BE2C (cell line): ENCODE measurements around the gene LIPN.

ENCODE experiments used
- DNase-seq: peaks from one replicate; pipeline ENCODE4 v3.0.0-alpha.2; 2020
- H3K27me3 ChIP-seq: fragments of 250-450 bp; sonication (Bioruptor Pico); 2 replicates; pipeline ENCODE4 v1.5.1; 2020; ENCODE audit warnings: mild to moderate bottlenecking
- H3K36me3 ChIP-seq: fragments of 250-450 bp; sonication (Bioruptor Pico); 2 replicates; pipeline ENCODE4 v1.5.1; 2020; ENCODE audit warnings: mild to moderate bottlenecking
- H3K4me1 ChIP-seq: fragments of 250-450 bp; sonication (Bioruptor Pico); 2 replicates; pipeline ENCODE4 v1.5.1; 2020
- H3K4me3 ChIP-seq: 2 replicates; pipeline ENCODE4 v1.5.1; 2011; ENCODE audit warnings: low read depth, low read length
- H3K9me3 ChIP-seq: fragments of 250-450 bp; sonication (Bioruptor Pico); 2 replicates; pipeline ENCODE4 v1.5.1; 2020
- CTCF ChIP-seq: IDR thresholded peaks from 2 replicates; pipeline ENCODE4 v1.5.1; 2012; ENCODE audit warnings: mild to moderate bottlenecking, low read depth, low read length

The LIPN gene

GRCh38 chr10:88764110-88764509, 4.3 kb downstream of the LIPN start:
- no peak for DNase-seq

GRCh38 chr10:88765816-88766215, 6.0 kb downstream of the LIPN start:
- no peak for DNase-seq
- Histone ChIP-seq H3K9me3 (no peaks in the 10 kb centered on the region), H3K4me1 (no peaks in the 10 kb centered on the region), H3K36me3 (no peaks in the 10 kb centered on the region), H3K27me3 (no peaks in the 10 kb centered on the region), H3K4me3 (no peak overlapping the region)
- TF ChIP-seq CTCF = no peak

More at GRCh38 chr10:88764110-88764509, 4.3 kb downstream of the LIPN start:
- Histone ChIP-seq H3K27me3 (no peaks in the 10 kb centered on the region), H3K4me3 (no peak overlapping the region), H3K9me3 (no peaks in the 10 kb centered on the region), H3K4me1 (no peaks in the 10 kb centered on the region), H3K36me3 (no peaks in the 10 kb centered on the region)
- no peak for TF ChIP-seq CTCF

GRCh38 chr10:88769384-88769783, 9.6 kb downstream of the LIPN start:
- TF ChIP-seq CTCF = no peak
- H3K27me3 ChIP-seq = no peaks in the 10 kb centered on the region
- H3K4me3 ChIP-seq = no peak overlapping the region
- H3K4me1 ChIP-seq = no peaks in the 10 kb centered on the region
- no peaks in the 10 kb centered on the region for H3K36me3 ChIP-seq
- no peak for DNase-seq
- no peaks in the 10 kb centered on the region for H3K9me3 ChIP-seq

- DNase-seq = no peak
- Histone ChIP-seq H3K4me1 (no peaks in the 10 kb centered on the region), H3K4me3 (no peak overlapping the region), H3K9me3 (no peaks in the 10 kb centered on the region), H3K27me3 (no peaks in the 10 kb centered on the region), H3K36me3 (no peaks in the 10 kb centered on the region)
- no peak for TF ChIP-seq CTCF
Measured at GRCh38 chr10:88781206-88781605, 21.4 kb downstream of the LIPN start.

- Histone ChIP-seq H3K9me3 (no peaks in the 10 kb centered on the region), H3K27me3 (no peaks in the 10 kb centered on the region), H3K4me1 (no peaks in the 10 kb centered on the region), H3K4me3 (no peak overlapping the region), H3K36me3 (no peaks in the 10 kb centered on the region)
- TF ChIP-seq CTCF = no peak
- DNase-seq = no peak
Measured at GRCh38 chr10:88782222-88782621, 22.4 kb downstream of the LIPN start.

- Histone ChIP-seq H3K36me3 (no peaks in the 10 kb centered on the region), H3K4me1 (no peaks in the 10 kb centered on the region), H3K27me3 (no peaks in the 10 kb centered on the region), H3K9me3 (no peaks in the 10 kb centered on the region), H3K4me3 (no peak overlapping the region)
- TF ChIP-seq CTCF = no peak
- DNase-seq = no peak
Measured at GRCh38 chr10:88783724-88784123, 23.9 kb downstream of the LIPN start.
